Colon (tissue), 2 donors: ENCODE measurements around the gene CFAP20.
A peak's percentile ranks its signal among the peaks of the same experiment; 100 is the strongest.

Experiments
- FAIRE-seq: peaks from 2 replicates; lab custom pipeline; 2012; peaks lifted over from hg19 to GRCh38; lab: Jason Lieb, UNC
- donor health status: control.
- donor health status: control.

CFAP20 gene

GRCh38 chr16:58129097-58129936 lies at the start of gene CFAP20:
TSS of gene CFAP20 (minus strand) at chr16:58129381. CDS start at chr16:58129115, 266 bp downstream.
- peak; percentile 38 for FAIRE-seq

GRCh38 chr16:58177353-58177710 lies 48.2 kb upstream of the CFAP20 start:
- FAIRE-seq, result no peak

- no peak for FAIRE-seq
Observed at GRCh38 chr16:58176608-58177352, 47.6 kb upstream of the CFAP20 start.

- no peak for FAIRE-seq
Observed at GRCh38 chr16:58170223-58170622, 41.0 kb upstream of the CFAP20 start.

- no peak for FAIRE-seq
Observed at GRCh38 chr16:58160855-58161254, 31.7 kb upstream of the CFAP20 start.

GRCh38 chr16:58158725-58159124 lies 29.5 kb upstream of the CFAP20 start:
- FAIRE-seq, result no peak

GRCh38 chr16:58157951-58158540 lies 28.9 kb upstream of the CFAP20 start:
- FAIRE-seq, result no peak

- no peak for FAIRE-seq
Observed at GRCh38 chr16:58157239-58157638, 28.1 kb upstream of the CFAP20 start.

- FAIRE-seq, result no peak
Observed at GRCh38 chr16:58155839-58156238, 26.7 kb upstream of the CFAP20 start.

GRCh38 chr16:58154345-58154744 lies 25.2 kb upstream of the CFAP20 start:
- FAIRE-seq, result no peak

GRCh38 chr16:58152246-58152868 lies 23.2 kb upstream of the CFAP20 start:
- FAIRE-seq, result no peak

- FAIRE-seq, result no peak
Observed at GRCh38 chr16:58148526-58148925, 19.3 kb upstream of the CFAP20 start.

GRCh38 chr16:58148099-58148498 lies 18.9 kb upstream of the CFAP20 start:
- FAIRE-seq, result no peak

- FAIRE-seq, result no peak
Observed at GRCh38 chr16:58138852-58139251, 9.7 kb upstream of the CFAP20 start.

- FAIRE-seq, result no peak
Observed at GRCh38 chr16:58137581-58137980, 8.4 kb upstream of the CFAP20 start.

GRCh38 chr16:58128711-58129096 lies 477 bp downstream of the CFAP20 start:
- FAIRE-seq, result no peak

- no peak for FAIRE-seq
Observed at GRCh38 chr16:58128181-58128631, 975 bp downstream of the CFAP20 start.

GRCh38 chr16:58127634-58128033 lies 1.5 kb downstream of the CFAP20 start:
- FAIRE-seq, result no peak

GRCh38 chr16:58127033-58127556 lies 2.1 kb downstream of the CFAP20 start:
- no peak for FAIRE-seq

- no peak for FAIRE-seq
Observed at GRCh38 chr16:58126451-58126961, 2.7 kb downstream of the CFAP20 start.

GRCh38 chr16:58125781-58126335 lies 3.3 kb downstream of the CFAP20 start:
- FAIRE-seq, result no peak

GRCh38 chr16:58125041-58125440 lies 4.1 kb downstream of the CFAP20 start:
- no peak for FAIRE-seq
